ENCODE results near the gene ZNF274.
"Not testable (repeated sequence)": the region's sequence is repeated elsewhere in the genome, so short reads cannot be mapped to it uniquely, and the experiment has no call there.

ZNF274 gene

GRCh38 chr19:58212336-58213074, 29.6 kb downstream of the ZNF274 start:
- DNase-seq, result no peak

DNA sequence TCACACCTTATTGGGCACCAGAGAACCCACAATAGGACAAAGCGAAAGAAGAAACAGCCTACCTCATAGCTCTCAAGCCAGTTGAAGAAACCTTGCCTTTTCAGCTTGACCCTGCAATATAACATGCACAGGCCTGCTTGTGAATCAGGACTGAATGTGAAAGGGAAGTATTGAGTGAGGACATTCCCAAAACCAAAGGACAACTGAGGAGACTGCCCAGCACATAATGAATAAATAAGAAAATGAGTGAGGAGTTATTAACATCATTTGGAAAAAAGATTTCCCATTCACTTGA, 30.2 kb downstream of the ZNF274 start:
- DNase-seq, result no peak

DNA sequence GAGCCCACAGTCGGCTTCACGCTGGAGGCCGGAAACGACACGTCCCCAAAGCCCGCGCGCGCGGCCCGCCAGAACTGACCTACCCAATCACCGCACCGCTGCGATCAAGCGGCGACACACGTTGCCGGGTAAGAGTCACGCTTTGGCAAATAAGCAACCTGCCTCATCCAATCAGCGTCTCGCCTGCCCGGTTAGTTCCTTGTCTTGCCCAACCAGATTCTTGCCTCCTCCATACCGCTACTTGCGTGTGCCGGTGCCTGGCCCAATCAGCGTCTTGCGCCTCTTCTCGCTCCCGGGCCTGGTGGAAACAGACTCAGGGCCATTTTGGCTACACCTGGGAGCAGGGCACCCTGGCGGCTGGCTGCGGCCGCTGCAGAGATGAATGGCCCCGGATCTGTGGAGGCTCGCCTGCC, 34.2 kb downstream of the ZNF274 start:
- no peak for DNase-seq

DNA sequence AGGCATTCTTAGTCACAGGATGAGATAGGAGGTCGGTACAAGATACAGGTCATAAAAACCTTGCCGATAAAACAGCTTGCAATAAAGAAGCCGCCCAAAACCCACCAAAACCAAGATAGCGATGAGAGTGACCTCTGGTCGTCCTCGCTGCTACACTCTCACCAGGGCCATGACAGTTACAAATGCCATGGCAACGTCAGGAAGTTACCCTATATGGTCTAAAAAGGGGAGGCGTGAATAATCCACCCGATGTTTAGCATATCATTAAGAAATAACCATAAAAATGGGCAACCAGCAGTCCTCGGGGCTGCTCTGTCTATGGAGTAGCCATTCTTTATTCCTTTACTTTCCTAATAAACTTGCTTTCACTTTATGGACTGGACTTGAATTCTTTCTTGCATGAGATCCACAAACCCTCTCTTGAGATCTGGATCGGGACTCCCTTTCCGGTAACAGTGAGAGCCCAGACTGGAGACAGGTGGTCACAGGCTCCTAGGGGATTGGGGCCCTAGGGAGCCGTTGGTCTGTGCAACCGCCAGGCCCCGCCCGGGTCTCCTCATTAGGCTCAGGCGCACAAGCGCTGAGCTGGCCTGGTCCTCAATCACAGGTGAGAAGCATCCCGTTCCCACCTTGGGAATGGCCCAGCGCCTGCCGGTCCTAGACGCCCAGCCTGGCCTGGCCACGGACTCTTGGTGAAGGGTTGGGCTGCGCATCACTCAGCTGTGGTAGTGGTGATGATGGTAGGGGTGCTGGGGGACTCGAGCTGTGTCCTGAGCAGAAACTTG, 34.9 kb downstream of the ZNF274 start:
- DNase-seq, result no peak

DNA sequence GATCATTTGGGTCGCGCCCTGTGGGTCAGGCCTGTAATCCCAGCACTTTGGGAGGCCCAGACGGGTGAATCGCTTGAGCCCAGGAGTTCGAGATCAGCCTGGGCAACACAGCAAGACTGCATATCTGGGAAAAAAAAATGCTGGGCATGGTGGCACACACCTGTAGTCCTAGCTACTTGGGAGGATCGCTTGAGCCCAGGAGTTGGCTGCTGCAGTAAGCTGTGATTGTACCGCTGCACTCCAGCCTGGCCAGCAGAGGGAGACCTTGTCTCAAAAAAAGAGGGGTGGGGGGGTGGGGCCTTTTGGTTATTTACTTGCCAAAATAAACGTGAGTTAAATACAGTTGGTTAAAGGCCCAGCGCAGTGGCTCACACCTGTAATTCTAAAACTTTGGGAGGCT, 36.0 kb downstream of the ZNF274 start:
- DNase-seq, result no peak

DNA sequence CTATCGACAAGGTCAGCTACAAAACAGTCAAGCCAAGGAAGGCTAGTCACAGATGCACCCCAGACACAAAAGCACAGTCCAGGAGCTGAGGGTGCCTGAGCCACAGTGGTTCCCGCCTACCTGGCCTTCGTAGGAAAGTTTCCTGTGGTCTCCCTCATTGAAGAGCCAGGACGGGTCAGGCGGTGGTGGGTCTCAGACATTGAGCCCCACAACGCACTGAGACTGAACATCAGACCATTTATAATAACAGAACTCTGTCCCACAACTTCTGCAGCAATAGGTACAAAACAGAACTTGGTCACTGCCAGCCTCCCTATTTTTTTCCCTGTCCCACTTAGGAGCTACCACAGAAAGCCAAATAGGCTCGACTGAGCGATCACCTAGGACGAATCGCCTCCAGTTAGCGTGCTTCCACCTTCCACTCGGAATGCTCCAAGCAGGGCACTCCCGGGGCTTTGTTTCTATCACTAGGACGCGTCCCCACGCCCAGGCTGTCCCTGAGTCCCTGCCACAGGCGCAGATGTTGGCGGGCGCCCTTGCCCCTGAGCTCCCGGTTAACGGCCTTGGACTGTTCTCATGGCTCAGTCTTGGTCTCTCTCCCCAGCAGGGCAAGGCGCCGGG, 45.2 kb downstream of the ZNF274 start:
- no peak for DNase-seq

DNA sequence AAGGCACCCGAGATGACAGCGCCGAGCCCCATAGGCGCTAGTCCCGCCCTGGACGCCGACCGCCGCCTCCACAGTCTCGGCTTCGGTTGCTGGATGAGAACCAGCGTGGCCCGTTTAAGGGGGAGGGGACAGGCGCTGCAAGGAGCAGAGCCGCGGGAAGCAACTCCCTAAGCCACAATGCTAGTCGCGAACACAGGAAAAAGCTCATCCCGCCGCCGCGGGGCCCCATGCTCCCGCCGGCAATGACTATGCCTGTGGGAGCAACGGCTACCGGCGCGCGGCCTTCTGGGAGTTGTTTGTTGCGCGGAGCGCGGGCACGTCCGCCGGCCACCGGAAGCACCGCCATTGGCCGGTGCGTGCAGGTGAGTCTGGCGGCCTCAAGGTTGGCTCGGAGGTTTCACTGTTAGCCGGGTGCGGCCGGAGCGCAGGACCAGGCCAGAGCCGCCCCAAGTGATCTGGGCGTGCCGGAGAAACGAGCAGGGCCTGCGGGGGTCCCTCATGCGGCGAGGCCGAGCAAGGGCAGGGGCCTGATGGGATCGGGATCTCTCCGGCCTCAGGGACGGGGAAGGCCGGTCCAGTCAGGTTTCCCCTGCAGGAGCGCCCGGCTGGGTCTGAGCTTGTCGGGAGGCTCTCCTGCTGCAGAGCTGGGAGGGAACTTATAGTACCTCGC, 45.9 kb downstream of the ZNF274 start, which contains the start of gene ZNF544:
ZNF544 (plus strand) TSS at position 330 of the 670 bp plus-strand sequence. CDS start 15,110 bp downstream, outside the sequence.
- DNase-seq, result peak; percentile 65 to 82

DNA sequence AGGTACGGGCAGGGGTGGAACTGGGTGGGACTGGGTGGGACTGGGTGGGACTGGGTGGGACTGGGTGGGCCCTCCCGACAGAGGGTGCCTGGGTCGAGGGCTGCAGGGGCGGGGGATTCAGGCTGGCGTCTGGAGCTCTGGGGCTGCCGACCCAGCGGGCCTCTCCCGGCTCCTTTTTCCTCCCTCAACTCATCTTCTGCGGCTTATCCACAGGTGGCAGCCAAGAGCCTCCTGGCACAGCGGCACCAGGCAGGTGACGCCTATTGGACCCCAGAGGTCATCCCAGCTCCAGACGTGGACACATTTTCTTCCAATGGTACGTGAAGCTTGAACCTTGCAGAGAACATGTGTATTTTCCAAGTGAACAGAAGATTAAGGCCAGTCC, 46.4 kb downstream of the ZNF274 start:
- DNase-seq, result no peak

DNA sequence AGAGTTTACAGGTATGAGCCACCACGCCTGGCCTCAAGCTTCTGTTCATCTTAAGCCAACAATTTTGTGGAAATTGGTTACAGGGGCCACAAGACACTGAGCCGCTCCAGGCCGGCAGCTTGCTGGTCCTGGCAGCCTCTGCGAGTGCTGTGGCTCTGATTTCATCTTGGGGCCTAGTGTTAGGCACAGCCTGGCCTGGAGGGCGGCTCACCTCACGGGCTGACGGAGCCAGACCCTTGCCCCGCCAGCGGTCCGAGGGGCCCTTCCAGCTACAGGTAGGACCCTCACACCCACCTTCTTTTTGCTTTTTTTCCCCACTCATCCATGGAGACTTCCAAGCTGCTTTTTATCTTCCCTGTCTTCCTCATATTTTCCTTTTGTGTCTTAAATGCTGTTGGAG, 54.5 kb downstream of the ZNF274 start:
- DNase-seq, result no peak

DNA sequence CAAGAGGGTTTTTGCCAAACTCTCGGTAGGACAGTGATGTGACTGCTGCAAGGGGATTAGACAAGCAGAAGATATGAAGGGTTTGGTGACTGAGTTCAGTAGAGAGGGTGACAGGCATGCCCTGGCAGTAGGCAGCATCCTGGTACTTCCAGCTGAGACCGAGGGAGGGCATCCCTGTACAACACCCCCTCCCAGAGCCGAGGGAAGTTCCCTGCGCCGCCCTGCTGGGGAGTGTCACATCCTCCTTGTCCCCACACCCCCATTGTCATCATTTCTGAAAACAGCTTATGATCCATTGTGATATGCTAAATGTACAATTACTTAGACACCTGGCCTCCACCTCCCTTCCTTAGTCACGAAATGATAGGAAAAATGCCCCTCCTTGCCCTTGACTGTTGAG, 60.5 kb downstream of the ZNF274 start:
- no peak for DNase-seq

GRCh38 chr19:58248886-58249285, 66.0 kb downstream of the ZNF274 start:
- no peak for DNase-seq

GRCh38 chr19:58252102-58252685, 69.3 kb downstream of the ZNF274 start:
- DNase-seq, result no peak

GRCh38 chr19:58258259-58258658, 75.4 kb downstream of the ZNF274 start:
- DNase-seq, result not testable (repeated sequence)

DNA sequence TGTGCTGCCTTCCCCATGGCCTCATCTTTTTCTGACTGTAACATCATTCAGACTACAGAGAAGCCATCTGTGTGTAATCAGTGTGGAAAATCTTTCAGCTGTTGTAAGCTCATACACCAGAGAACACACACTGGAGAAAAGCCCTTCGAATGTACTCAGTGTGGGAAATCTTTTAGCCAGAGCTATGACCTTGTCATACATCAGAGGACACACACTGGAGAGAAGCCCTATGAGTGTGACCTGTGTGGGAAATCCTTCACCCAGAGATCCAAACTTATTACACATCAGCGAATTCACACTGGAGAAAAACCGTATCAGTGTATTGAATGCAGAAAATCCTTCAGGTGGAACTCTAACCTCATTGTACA, 78.7 kb downstream of the ZNF274 start:
- DNase-seq, result no peak

GRCh38 chr19:58261968-58262921, 79.4 kb downstream of the ZNF274 start:
- no peak for DNase-seq

- DNase-seq, result no peak
Observed at GRCh38 chr19:58262922-58263296, 80.0 kb downstream of the ZNF274 start.

Measured in NCI-H187 (cell line).